Liver (tissue), 9 donors: ENCODE results near the gene POC5. TPM values are rescaled to one million over a fixed set of nuclear protein-coding genes. Genes with fewer than 3 reads are reported as not detected.
"Not testable (repeated sequence)": the region's sequence is repeated elsewhere in the genome, so short reads cannot be mapped to it uniquely, and the experiment has no call there.

Experiments used
- DNase-seq: peaks from one replicate; pipeline ENCODE4 v3.0.0-alpha.2; 2017; ENCODE audit warnings: low spot score
- H3K27ac ChIP-seq, 2 donors: one replicate each; pipeline ENCODE4 v1.7.0; 2013; ENCODE audit warnings: inconsistent platforms in 2 of 2, low read length in 2 of 2, control low read depth in 1 of 2, low read depth in 1 of 2, mild to moderate bottlenecking in 1 of 2
- H3K27me3 ChIP-seq, 4 donors: one replicate each; pipeline versions ENCODE4 v1.6.1 to v1.7.0; 2013; ENCODE audit warnings: low read length in 3 of 4, inconsistent platforms in 1 of 4, mild to moderate bottlenecking in 1 of 4, moderate library complexity in 1 of 4; ENCODE audit not compliant: control insufficient read depth in 4 of 4, insufficient read depth in 4 of 4
- H3K36me3 ChIP-seq, 4 donors: one replicate each; pipeline versions ENCODE4 v1.6.1 to v1.7.0; 2013; ENCODE audit warnings: low read length in 3 of 4, mild to moderate bottlenecking in 3 of 4, low read depth in 1 of 4, moderate library complexity in 1 of 4; ENCODE audit not compliant: control insufficient read depth in 4 of 4, insufficient read depth in 3 of 4
- H3K4me1 ChIP-seq, 4 donors: one replicate each; pipeline versions ENCODE4 v1.6.1 to v1.7.0; 2013; ENCODE audit warnings: low read length in 3 of 4, mild to moderate bottlenecking in 3 of 4, moderate library complexity in 1 of 4; ENCODE audit not compliant: control insufficient read depth in 4 of 4, insufficient read depth in 4 of 4
- H3K4me3 ChIP-seq, 3 donors: one replicate each; pipeline versions ENCODE4 v1.6.1 to v1.7.0; 2013; ENCODE audit warnings: low read length in 3 of 3, control low read depth in 1 of 3, low read depth in 1 of 3, mild to moderate bottlenecking in 1 of 3
- H3K9ac ChIP-seq, 2 donors: one replicate each; pipeline ENCODE4 v1.7.0; 2013; ENCODE audit warnings: low read length in 2 of 2, mild to moderate bottlenecking in 2 of 2, moderate library complexity in 2 of 2, control low read depth in 1 of 2, low read depth in 1 of 2
- H3K9me3 ChIP-seq, 4 donors: one replicate each; pipeline versions ENCODE4 v1.6.1 to v1.7.0; 2013; ENCODE audit warnings: low read length in 3 of 4; ENCODE audit not compliant: control insufficient read depth in 4 of 4
- EGR1 ChIP-seq, 2 donors: IDR thresholded peaks; 2 replicates each; pipeline ENCODE4 v1.6.1; 2016 to 2018; ENCODE audit warnings: antibody characterized with exemption in 2 of 2, low read depth in 2 of 2
- FOXA1 ChIP-seq: IDR thresholded peaks from 2 replicates; pipeline ENCODE4 v1.6.1; 2016; ENCODE audit warnings: antibody characterized with exemption
- FOXA2 ChIP-seq: IDR thresholded peaks from 2 replicates; pipeline ENCODE4 v1.6.1; 2016; ENCODE audit warnings: antibody characterized with exemption
- GABPA ChIP-seq, 2 donors: IDR thresholded peaks in 1 of 2; conservative IDR thresholded peaks in 1 of 2; 2 replicates each; pipeline ENCODE4 v1.6.1; 2016; ENCODE audit warnings: antibody characterized with exemption in 2 of 2, mild to moderate bottlenecking in 1 of 2, moderate library complexity in 1 of 2
- JUND ChIP-seq, 2 donors: IDR thresholded peaks; 2 replicates each; pipeline ENCODE4 v1.6.1; 2016; ENCODE audit warnings: antibody characterized with exemption in 2 of 2
- NR2F2 ChIP-seq: IDR thresholded peaks from 2 replicates; pipeline ENCODE4 v1.6.1; 2016; ENCODE audit warnings: antibody characterized with exemption
- RAD21 ChIP-seq, 2 donors: IDR thresholded peaks; 2 replicates each; pipeline ENCODE4 v1.6.1; 2016; ENCODE audit warnings: antibody characterized with exemption in 2 of 2, mild to moderate bottlenecking in 2 of 2
- RXRA ChIP-seq, 2 donors: IDR thresholded peaks; 2 replicates each; pipeline ENCODE4 v1.6.1; 2017 to 2018; ENCODE audit warnings: antibody characterized with exemption in 2 of 2, mild to moderate bottlenecking in 1 of 2
- SP1 ChIP-seq: IDR thresholded peaks from 2 replicates; pipeline ENCODE4 v1.6.1; 2018; ENCODE audit warnings: antibody characterized with exemption, mild to moderate bottlenecking
- TAF1 ChIP-seq: conservative IDR thresholded peaks from 2 replicates; pipeline ENCODE4 v1.6.1; 2016; ENCODE audit warnings: antibody characterized with exemption, mild to moderate bottlenecking
- WGBS: extraction: QIAGEN DNeasy Blood & Tissue Kit; methylation state at CpG from one replicate; pipeline ENCODE4 v1.1.7; 2013; 5-methylcytosine and 5-hydroxymethylcytosine counted together
- polyA plus RNA-seq, 2 donors: library from polyadenylated mRNA; stranded (reverse) in 1 of 2; unstranded in 1 of 2; fragments of 200-250 nt in 1 of 2; fragments of >200 nt in 1 of 2; fragmentation: Nextera tagmentation in 1 of 2; extraction: Ambion mirVana in 1 of 2; gene quantifications; one replicate each; pipeline versions ENCODE4 v1.2.1 to v1.2.3, GENCODE V29; 2013 to 2015
- total RNA-seq, 2 donors: library from RNA; depleted of rRNA; stranded (reverse); fragments of >200 nt; gene quantifications; one replicate each; pipeline ENCODE4 v1.2.3, GENCODE V29; 2014
- TF ChIP-seq, protein P1 (sequence below): IDR thresholded peaks from 2 replicates; pipeline ENCODE4 v1.6.1; 2016; ENCODE audit warnings: antibody characterized with exemption
- TF ChIP-seq, protein P2 (sequence below): IDR thresholded peaks from 2 replicates; pipeline ENCODE4 v1.6.1; 2016; ENCODE audit warnings: antibody characterized with exemption
- TF ChIP-seq, protein P3 (sequence below): IDR thresholded peaks from 2 replicates; pipeline ENCODE4 v1.6.1; 2016; ENCODE audit warnings: antibody characterized with exemption, mild to moderate bottlenecking
- donor health status: healthy.
- donor health status: healthy.
- donor health status: healthy.
- donor health status: healthy.
- donor health status: healthy.

POC5 gene
- total and polyA plus RNA-seq, 4 donors = 2.3 to 6.7 (median 5.1) TPM

DNA sequence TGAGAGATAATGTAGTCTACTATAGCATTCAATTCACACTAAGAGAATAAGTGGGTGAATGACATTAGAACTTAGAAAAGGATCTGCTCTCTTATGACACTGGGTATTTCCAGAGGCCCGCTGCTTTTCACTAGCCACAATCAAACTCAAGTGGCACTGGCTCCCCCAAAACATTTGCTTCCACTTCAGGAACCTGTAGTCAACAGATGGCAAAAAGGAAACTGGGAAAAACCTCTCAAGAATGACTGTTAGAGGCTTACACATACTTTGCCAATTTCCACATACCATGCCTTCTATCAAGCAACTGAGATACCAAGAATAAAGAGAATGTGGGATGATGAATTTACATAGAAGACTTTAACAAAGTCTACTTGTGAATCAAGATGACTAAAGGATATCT, 11.2 kb downstream of the POC5 start:
- Histone ChIP-seq H3K9ac (no peak overlapping the region), H3K27me3 (no peaks in the 10 kb centered on the region), H3K36me3 (peaks cover 4 to 22% (median 9%) of the 10 kb centered on the region in 4 donors), H3K4me3 (no peak overlapping the region), H3K4me1 (no peaks in the 10 kb centered on the region), H3K9me3 (no peaks in the 10 kb centered on the region), H3K27ac (no peak overlapping the region)
- WGBS = 94% methylated on average over 1 of the region's 1 CpG
- DNase-seq = no peak
- TF ChIP-seq NR2F2 (no peak), FOXA1 (no peak), GABPA (IDR thresholded peaks at IDR 0.05 in 1 of 2, conservative IDR thresholded peaks at IDR 0.05 in 1 of 2) (no peak), FOXA2 (no peak), SP1 (no peak), RAD21 (IDR thresholded peaks at IDR 0.05) (no peak), TAF1 (no peak)
- TF ChIP-seq, protein P1, sequence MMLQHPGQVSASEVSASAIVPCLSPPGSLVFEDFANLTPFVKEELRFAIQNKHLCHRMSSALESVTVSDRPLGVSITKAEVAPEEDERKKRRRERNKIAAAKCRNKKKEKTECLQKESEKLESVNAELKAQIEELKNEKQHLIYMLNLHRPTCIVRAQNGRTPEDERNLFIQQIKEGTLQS = no peak
- TF ChIP-seq, protein P2, sequence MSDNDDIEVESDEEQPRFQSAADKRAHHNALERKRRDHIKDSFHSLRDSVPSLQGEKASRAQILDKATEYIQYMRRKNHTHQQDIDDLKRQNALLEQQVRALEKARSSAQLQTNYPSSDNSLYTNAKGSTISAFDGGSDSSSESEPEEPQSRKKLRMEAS = no peak

DNA sequence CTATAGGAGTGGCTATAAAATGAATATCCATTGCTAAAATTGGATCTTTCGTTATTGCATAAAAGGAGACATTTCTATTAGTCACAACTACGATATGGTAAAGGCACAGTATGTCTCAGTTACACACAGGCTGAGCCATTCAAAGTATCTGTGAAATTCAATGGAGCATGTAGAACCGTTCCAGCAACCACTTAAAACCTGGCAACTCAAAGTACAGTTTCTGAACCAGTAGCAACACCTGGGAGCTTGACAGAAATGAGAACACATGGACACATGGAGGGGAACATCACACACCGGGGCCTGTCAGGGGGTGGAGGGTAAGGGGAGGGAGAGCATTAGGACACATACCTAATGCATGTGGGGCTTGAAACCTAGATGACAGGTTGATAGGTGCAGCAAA, 15.4 kb downstream of the POC5 start:
- no peak overlapping the region for H3K4me3 ChIP-seq
- H3K27ac ChIP-seq = no peak overlapping the region
- no peak for TF ChIP-seq JUND (IDR thresholded peaks at IDR 0.05)
- TF ChIP-seq EGR1 (IDR thresholded peaks at IDR 0.05; ENCODE audit: low read depth in 2 of 2) = no peak
- TF ChIP-seq RXRA (IDR thresholded peaks at IDR 0.05) = no peak
- no peak for TF ChIP-seq TAF1
- TF ChIP-seq RAD21 (IDR thresholded peaks at IDR 0.05) = no peak
- TF ChIP-seq, protein P3, sequence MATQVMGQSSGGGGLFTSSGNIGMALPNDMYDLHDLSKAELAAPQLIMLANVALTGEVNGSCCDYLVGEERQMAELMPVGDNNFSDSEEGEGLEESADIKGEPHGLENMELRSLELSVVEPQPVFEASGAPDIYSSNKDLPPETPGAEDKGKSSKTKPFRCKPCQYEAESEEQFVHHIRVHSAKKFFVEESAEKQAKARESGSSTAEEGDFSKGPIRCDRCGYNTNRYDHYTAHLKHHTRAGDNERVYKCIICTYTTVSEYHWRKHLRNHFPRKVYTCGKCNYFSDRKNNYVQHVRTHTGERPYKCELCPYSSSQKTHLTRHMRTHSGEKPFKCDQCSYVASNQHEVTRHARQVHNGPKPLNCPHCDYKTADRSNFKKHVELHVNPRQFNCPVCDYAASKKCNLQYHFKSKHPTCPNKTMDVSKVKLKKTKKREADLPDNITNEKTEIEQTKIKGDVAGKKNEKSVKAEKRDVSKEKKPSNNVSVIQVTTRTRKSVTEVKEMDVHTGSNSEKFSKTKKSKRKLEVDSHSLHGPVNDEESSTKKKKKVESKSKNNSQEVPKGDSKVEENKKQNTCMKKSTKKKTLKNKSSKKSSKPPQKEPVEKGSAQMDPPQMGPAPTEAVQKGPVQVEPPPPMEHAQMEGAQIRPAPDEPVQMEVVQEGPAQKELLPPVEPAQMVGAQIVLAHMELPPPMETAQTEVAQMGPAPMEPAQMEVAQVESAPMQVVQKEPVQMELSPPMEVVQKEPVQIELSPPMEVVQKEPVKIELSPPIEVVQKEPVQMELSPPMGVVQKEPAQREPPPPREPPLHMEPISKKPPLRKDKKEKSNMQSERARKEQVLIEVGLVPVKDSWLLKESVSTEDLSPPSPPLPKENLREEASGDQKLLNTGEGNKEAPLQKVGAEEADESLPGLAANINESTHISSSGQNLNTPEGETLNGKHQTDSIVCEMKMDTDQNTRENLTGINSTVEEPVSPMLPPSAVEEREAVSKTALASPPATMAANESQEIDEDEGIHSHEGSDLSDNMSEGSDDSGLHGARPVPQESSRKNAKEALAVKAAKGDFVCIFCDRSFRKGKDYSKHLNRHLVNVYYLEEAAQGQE = no peak
- TF ChIP-seq NR2F2 = no peak
- TF ChIP-seq, protein P2 = no peak
- TF ChIP-seq FOXA2 = no peak
- TF ChIP-seq, protein P1 = no peak
- H3K9me3 ChIP-seq = no peaks in the 10 kb centered on the region
- peaks cover 4 to 12% (median 9%) of the 10 kb centered on the region in 4 donors for H3K36me3 ChIP-seq
- DNase-seq = no peak
- no peaks in the 10 kb centered on the region for H3K4me1 ChIP-seq
- WGBS = 97% methylated on average over 4 of the region's 4 CpGs
- H3K9ac ChIP-seq = no peak overlapping the region
- H3K27me3 ChIP-seq = no peaks in the 10 kb centered on the region

GRCh38 chr5:75695472-75696351, 21.5 kb downstream of the POC5 start:
- not testable (repeated sequence) for H3K4me3 ChIP-seq, H3K27me3 ChIP-seq, DNase-seq, H3K4me1 ChIP-seq, H3K27ac ChIP-seq, H3K36me3 ChIP-seq, H3K9me3 ChIP-seq, H3K9ac ChIP-seq
- WGBS = 87% methylated on average over 21 of the region's 22 CpGs
